ENCODE data around the gene NDNF. TPM values are rescaled to one million over a fixed set of nuclear protein-coding genes. Genes with fewer than 3 reads are reported as not detected.

Gene NDNF
- total and polyA plus RNA-seq, 2 donors (not counting 3 experiments of a cell fraction or from before 2014, with no cell fraction given) = not detected

GRCh38 chr4:121073672-121074381, 1.5 kb upstream of the NDNF start:
- intact Hi-C loops (cut with micrococcal nuclease) = no loop called here
- Histone ChIP-seq H3K4me1 (ENCODE audit: control insufficient read depth, extremely low read depth, insufficient read depth, low read length) (peaks cover 8% of the 10 kb centered on the region), H3K27me3 (ENCODE audit: control insufficient read depth in 2 of 2, insufficient read depth in 2 of 2, low read length in 2 of 2) (peaks cover 43 to 49% of the 10 kb centered on the region in 2 experiments), H3K9me3 (replicated peaks; ENCODE audit: control insufficient read depth, insufficient read depth, low read length) (no peaks in the 10 kb centered on the region), H2AFZ (ENCODE audit: low read depth, low read length) (no peak overlapping the region), H3K4me3 (replicated peaks in 1 of 3; ENCODE audit: insufficient read depth in 1 of 3, low read depth in 1 of 3, low read length in 3 of 3) (no peak overlapping the region), H4K20me1 (replicated peaks; ENCODE audit: control insufficient read depth, extremely low read depth, insufficient read depth, low read length) (no peaks in the 10 kb centered on the region), H3K79me2 (ENCODE audit: control insufficient read depth, insufficient read depth, low read length) (no peaks in the 10 kb centered on the region), H3K27ac (ENCODE audit: insufficient read depth, low read depth, low read length) (no peak overlapping the region), H3K9me1 (replicated peaks; ENCODE audit: control insufficient read depth, extremely low read depth, insufficient read depth, low read length) (no peaks in the 10 kb centered on the region), H3K9ac (replicated peaks; ENCODE audit: extremely low read depth, insufficient read depth, low read length) (no peak overlapping the region), H3K4me2 (ENCODE audit: insufficient read depth, low read length) (no peak overlapping the region), H3K36me3 (ENCODE audit: control insufficient read depth in 2 of 2, extremely low read depth in 1 of 2, insufficient read depth in 2 of 2, low read length in 2 of 2) (no peaks in the 10 kb centered on the region)
- ChIA-PET CTCF (interaction anchor here (1.6 kb wide), 1 partner anchor 12 kb away, joined by 4 read pairs; no protein-coding TSS in a partner anchor), POLR2A (no interaction called here)
- no TSS peak for BruUV-seq (replicated peaks)
- DNase-seq (ENCODE audit: low read depth, low spot score) (no peak), FAIRE-seq (no peak)
- TF ChIP-seq FOS (IDR thresholded peaks at IDR 0.05; ENCODE audit: borderline replicate concordance, insufficient read depth, low read length) (no peak), POLR2A (IDR thresholded peaks at IDR 0.05; ENCODE audit: low read depth, low read length) (no peak), JUN (IDR thresholded peaks at IDR 0.05; ENCODE audit: borderline replicate concordance, insufficient read depth, insufficient read length, low read depth) (no peak), MAX (IDR thresholded peaks at IDR 0.05; ENCODE audit: insufficient read depth, insufficient read length) (no peak), POLR2AphosphoS5 (IDR thresholded peaks at IDR 0.05; ENCODE audit: insufficient read depth, low read depth, low read length) (no peak), MYC (IDR thresholded peaks at IDR 0.05; ENCODE audit: low read depth, low read length) (no peak), GATA2 (IDR thresholded peaks at IDR 0.05; ENCODE audit: insufficient read depth, insufficient read length, low read depth, low read length) (no peak), EZH2 (IDR thresholded peaks at IDR 0.05; ENCODE audit: borderline replicate concordance, low read depth, low read length, severe bottlenecking) (no peak), CTCF (IDR thresholded peaks at IDR 0.05; ENCODE audit: extremely low read depth in 1 of 2, insufficient read depth in 1 of 2, low read depth in 1 of 2, low read length in 2 of 2) (no peak)
- dilution Hi-C loops (cut with MboI; ENCODE audit: extremely low pct_ligation_motif_present, low sequenced_read_pairs) = no loop called here
